HL-60/S4 (cell line): ENCODE data around the gene ANKRD9.

ENCODE experiments used
- in situ Hi-C: fragments of 300-500 bp; cut with MboI; formaldehyde crosslinking; loops from 2 replicates; pipeline ENCODE4 v1.14.3; 2022; ENCODE audit warnings: low sequenced_read_pairs

ANKRD9 gene

GRCh38 chr14:102500158-102500662 is 9.4 kb downstream of the ANKRD9 start:
- in situ Hi-C loops: no loop called here

DNA sequence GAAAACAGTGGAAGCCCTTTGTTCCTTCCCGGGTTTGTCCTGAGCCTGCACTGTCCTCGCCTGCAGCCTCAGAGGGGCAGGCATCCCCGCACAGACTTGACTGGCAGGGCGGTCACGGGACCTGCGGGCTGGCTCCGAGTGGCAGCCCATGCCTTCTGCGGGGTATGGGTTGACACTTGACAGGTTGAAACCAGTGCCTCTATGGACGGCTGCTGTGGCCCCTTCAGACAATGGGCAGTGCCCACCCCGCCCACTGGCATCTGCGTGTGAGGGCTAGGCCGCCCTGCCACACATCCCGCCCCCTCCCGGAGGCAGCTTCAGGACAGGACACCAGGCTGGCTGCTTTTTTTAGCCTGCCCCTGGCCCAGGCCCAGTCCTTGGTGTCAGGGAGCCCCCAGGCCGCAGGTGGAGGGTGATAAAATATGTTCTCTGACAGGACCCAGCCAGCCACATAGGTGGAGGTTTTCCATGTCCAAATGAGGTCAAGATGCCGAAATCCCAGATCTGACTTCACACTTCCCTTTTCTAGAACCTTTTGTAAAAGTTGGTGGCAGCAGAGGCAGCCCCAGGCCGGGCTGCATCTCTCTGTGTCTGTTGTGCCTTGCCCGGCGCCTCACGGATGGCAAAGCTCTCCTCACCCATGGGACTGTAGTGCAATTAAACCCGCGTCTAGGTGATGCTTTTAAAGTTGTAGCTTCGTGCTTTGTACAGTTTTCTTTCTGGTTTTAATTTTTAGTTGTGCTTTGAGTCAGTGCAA is 10.0 kb downstream of the ANKRD9 start:
- in situ Hi-C loops: no loop called here

GRCh38 chr14:102498678-102499265 is 10.8 kb downstream of the ANKRD9 start:
- in situ Hi-C loops: no loop called here

DNA sequence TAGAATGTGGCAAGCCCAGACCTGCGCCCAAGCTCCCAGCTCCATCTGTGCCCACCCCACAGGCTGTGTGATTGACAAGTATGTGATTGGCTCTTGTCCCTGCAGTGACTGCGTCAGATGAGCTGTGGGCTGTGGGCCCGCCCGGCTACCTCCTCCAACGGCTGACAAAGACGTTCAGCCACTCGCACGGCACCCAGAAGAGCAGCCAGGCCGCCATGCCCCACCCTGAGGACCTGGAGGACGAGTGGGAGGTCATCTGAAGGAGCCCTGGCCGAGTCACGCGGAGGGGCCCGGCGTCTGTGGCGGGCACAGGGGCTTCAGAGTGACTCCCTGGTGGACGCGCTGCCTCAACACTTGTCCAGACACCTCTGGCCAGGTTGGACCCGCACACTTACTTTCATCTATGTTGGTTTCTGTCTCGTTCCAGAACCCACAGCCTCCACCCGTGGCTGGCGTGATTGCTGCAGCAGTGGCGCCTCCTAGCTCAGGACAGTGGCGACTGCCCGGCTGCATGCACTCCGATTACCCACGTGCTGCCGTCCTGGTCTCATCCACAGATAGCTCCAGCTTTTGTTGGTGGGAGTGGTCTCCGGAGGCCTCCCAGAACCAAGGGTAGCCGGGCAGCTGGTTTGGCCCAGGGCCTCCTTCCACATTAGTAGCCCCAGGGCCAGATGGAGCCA is 11.4 kb downstream of the ANKRD9 start:
- in situ Hi-C loops: no loop called here

- in situ Hi-C loops: no loop called here
These were observed 12.4 kb downstream of the ANKRD9 start for GRCh38 chr14:102496958-102497744.

- in situ Hi-C loops: no loop called here
These were observed 13.3 kb downstream of the ANKRD9 start for GRCh38 chr14:102496331-102496691.

GRCh38 chr14:102495491-102496330 is 13.9 kb downstream of the ANKRD9 start:
- in situ Hi-C loops: no loop called here

GRCh38 chr14:102493585-102493984 is 16.0 kb downstream of the ANKRD9 start:
- in situ Hi-C loops: no loop called here

DNA sequence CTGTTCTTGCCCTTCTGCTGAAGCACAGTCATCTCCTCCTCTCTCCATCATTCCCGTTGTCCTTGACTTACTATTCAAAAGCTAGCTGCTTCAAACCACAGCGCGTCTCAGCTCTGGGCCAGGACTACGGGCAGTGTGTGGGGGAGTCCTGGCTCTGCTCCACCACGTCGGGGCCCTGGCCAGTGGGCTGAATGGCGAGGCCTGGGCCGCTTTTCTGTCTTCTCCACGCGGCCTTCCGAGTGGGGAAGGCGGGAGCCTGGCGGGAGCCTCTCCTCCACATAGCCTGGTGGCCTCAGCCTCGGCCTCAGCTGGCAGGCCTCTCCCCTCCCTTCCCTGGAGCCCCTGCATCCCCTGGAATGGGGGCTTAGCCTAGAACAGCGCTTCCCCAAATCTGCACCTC is 16.5 kb downstream of the ANKRD9 start:
- in situ Hi-C loops: no loop called here

DNA sequence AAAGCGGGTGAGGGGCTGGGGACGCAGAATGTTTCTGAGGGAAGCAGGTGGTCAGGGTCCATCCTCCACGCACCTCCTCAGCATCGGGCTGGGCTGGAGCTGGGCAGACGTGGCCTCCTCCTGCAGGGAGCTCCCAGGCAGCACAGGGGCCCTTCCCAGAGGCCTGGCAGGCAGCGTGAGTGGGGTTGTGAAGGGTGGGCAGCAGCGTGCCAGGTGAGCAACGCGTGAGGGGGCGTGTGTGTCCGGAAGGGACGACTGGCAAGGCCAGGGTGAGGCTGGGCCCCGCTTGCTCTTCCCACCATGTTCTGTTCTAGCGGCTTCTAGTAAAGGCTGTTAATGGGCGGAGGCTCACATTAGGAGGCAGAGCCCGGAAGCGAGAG is 17.1 kb downstream of the ANKRD9 start:
- in situ Hi-C loops: no loop called here

DNA sequence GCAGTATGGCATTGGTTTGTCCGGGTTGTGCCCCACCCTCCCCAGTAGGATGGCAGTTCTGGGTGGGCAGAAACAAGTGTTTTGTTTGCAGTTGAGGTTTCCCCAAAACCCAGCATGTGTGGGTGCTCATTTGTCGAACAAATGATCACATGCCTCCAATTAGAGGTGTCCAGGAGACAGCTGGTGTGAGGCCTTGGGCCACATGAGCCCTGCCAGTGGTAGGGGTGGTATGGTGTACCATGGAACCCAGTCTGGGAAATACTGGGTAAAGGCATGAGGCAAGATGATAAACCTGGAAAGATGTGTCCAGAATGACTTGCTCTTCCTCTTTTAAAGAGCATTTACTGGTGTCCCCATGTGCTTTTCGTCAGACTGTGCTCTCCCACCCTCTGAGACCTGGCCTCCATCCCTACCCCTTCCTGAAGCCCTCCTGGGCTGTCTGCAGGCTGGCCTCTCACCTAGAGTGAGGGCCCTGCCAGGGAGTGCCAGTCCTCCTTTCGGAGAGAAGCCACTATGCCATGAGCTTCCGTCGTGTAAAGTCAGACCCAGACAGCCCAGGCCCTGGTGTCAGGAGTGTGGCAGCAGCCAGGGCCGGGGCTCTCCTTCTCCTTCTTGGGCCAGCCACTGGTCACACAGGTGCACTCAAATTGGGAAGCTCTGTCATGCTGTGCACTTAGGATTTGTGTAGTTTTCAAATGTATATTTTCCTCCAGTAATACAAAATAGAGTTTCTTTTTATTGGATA is 17.6 kb downstream of the ANKRD9 start:
- in situ Hi-C loops: no loop called here

GRCh38 chr14:102491366-102491765 is 18.2 kb downstream of the ANKRD9 start:
- in situ Hi-C loops: no loop called here

GRCh38 chr14:102490456-102490855 is 19.1 kb downstream of the ANKRD9 start:
- in situ Hi-C loops: no loop called here

- in situ Hi-C loops: no loop called here
These were observed 22.4 kb downstream of the ANKRD9 start for GRCh38 chr14:102487204-102487577.

- in situ Hi-C loops: no loop called here
These were observed 22.9 kb downstream of the ANKRD9 start for GRCh38 chr14:102486513-102487203.

DNA sequence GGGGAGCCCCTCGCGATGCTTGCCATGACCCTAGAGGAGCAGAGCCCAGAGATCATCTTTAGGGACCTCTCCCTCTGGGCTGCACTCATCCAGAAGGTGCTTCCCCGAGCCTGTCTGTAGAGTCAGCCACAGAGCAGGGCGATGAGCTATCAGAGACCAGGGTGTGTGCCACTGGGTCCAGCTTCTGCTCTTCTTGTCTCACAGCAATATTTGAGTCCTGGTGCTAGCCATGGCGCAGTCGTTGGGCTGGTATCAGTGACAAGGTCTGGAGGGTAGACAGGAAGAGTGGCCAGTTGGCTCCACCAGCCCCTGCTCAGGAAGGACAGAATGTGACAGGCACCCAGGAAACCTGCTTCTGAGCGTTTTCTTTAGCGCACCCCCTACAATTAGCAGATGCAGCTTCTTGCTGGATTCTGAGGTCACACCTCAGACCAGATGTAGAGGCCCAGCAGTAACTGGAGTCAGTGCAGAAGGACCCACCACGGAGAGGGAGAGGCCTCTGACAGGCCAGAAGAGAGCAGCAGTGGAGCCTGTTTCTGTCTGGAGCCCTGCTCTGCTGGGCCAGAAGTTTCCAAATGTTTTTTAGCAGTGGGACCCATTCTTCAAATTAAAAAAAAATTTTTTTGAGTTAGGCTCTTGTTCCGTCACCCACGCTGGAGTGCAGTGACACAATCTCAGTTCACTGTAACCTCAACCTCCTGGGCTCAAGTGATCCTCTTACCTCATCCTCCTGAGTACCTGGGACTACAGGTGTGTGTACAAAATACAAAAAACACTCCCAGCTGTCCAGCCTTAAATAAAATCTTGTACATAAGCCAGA is 23.7 kb downstream of the ANKRD9 start:
- in situ Hi-C loops: no loop called here

- in situ Hi-C loops: no loop called here
These were observed 25.3 kb downstream of the ANKRD9 start for GRCh38 chr14:102484316-102484715.

DNA sequence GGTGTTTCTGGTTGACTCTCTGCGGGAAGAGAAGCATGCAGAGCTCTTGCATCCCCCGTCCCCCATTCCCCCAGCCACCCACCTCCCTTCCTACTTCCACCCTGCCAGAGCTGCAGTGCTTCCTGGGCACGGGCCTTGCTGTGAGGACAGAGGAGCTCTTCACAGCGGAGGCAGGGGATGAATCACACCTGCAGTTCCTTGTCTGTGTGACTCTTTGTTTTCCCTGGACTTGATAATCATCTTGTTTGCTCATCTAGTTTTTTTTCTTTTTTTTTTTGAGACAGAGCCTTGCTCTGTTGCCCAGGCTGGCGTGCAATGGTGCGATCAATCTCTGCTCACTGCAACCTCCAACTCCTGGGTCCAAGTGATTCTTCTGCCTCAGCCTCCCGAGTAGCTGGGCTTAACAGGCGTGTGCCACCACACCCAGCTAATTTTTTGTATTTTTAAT is 27.8 kb downstream of the ANKRD9 start:
- in situ Hi-C loops: no loop called here
